A673 (cell line): ENCODE data around the gene CDC42EP3. TPM values are rescaled to one million over a fixed set of nuclear protein-coding genes. Genes with fewer than 3 reads are reported as not detected.

Source experiments
- BruUV-seq: library from RNA; stranded (reverse); fragments of 400-500 nt; replicated peaks from 2 replicates; lab custom pipeline; 2021; lab: Mats Ljungman, UMichigan
- CTCF ChIA-PET: fragments of 300-600 bp; sonication (Branson Sonifier 250); formaldehyde crosslinking; loops from one replicate; lab custom pipeline; 2022; ENCODE audit warnings: antibody characterized with exemption; lab: Charles Lee
- POLR2A ChIA-PET: fragments of 300-600 bp; sonication (Branson Sonifier 250); formaldehyde crosslinking; loops from one replicate; lab custom pipeline; 2022; ENCODE audit warnings: antibody characterized with exemption; ENCODE audit not compliant: low non-redundant PET; lab: Charles Lee
- DNase-seq: peaks from one replicate; pipeline ENCODE4 v3.0.0-alpha.2; 2015; ENCODE audit warnings: low spot score
- H3K27ac ChIP-seq: fragments of 200-600 bp; sonication (generic); 2 replicates; pipeline ENCODE4 v1.5.1; 2016; ENCODE audit warnings: mixed run types, low read depth, mild to moderate bottlenecking, mixed read lengths, antibody characterized with exemption, low read length; ENCODE audit not compliant: poor library complexity, severe bottlenecking
- H3K27me3 ChIP-seq: fragments of 200-600 bp; sonication (generic); replicated peaks from 2 replicates; pipeline ENCODE4 v1.6.1; 2017; ENCODE audit warnings: mixed run types, low read depth, mild to moderate bottlenecking, mixed read lengths, antibody characterized with exemption, low read length; ENCODE audit not compliant: insufficient read depth, poor library complexity
- H3K36me3 ChIP-seq: fragments of 200-600 bp; sonication (generic); 2 replicates; pipeline ENCODE4 v1.6.1; 2016; ENCODE audit warnings: mixed run types, mild to moderate bottlenecking, mixed read lengths, antibody characterized with exemption, low read length; ENCODE audit not compliant: insufficient read depth, poor library complexity, severe bottlenecking
- H3K4me1 ChIP-seq: fragments of 200-600 bp; sonication (generic); 2 replicates; pipeline ENCODE4 v1.6.1; 2017; ENCODE audit warnings: mixed run types, mild to moderate bottlenecking, mixed read lengths, antibody characterized with exemption, low read length; ENCODE audit not compliant: insufficient read depth, poor library complexity, severe bottlenecking
- H3K4me3 ChIP-seq: fragments of 200-600 bp; sonication (generic); 2 replicates; pipeline ENCODE4 v1.5.1; 2016; ENCODE audit warnings: low read depth, mixed run types, mild to moderate bottlenecking, mixed read lengths, low read length; ENCODE audit not compliant: poor library complexity, severe bottlenecking
- H3K9me3 ChIP-seq: fragments of 200-600 bp; sonication (generic); 2 replicates; pipeline ENCODE4 v1.6.1; 2016; ENCODE audit warnings: mixed run types, low read depth, mild to moderate bottlenecking, mixed read lengths, antibody characterized with exemption, low read length; ENCODE audit not compliant: poor library complexity, severe bottlenecking
- EZH2 ChIP-seq: fragments of 200-600 bp; sonication (generic); IDR thresholded peaks from 2 replicates; pipeline ENCODE4 v1.6.1; 2017; ENCODE audit warnings: borderline replicate concordance, low read depth, mild to moderate bottlenecking, mixed read lengths, antibody characterized with exemption, low read length; ENCODE audit not compliant: poor library complexity, severe bottlenecking
- intact Hi-C: fragments of 100-400 bp; cut with micrococcal nuclease; formaldehyde crosslinking; loops from one replicate; pipeline ENCODE4 v1.10.0; 2022; ENCODE audit not compliant: unreplicated experiment
- total RNA-seq: library from RNA; stranded (reverse); gene quantifications from 2 replicates; pipeline ENCODE4 v1.2.3, GENCODE V29; 2021
- TF ChIP-seq, protein P1 (sequence below): fragments of 300-800, 200-600 bp; sonication (generic); conservative IDR thresholded peaks from 2 replicates; pipeline ENCODE4 v1.5.1; 2017; ENCODE audit warnings: low read depth, mild to moderate bottlenecking, antibody characterized with exemption, low read length, moderate library complexity, mixed read lengths

The CDC42EP3 gene
- total RNA-seq, 1 experiment from 2014 or later, result 12.2 TPM

DNA sequence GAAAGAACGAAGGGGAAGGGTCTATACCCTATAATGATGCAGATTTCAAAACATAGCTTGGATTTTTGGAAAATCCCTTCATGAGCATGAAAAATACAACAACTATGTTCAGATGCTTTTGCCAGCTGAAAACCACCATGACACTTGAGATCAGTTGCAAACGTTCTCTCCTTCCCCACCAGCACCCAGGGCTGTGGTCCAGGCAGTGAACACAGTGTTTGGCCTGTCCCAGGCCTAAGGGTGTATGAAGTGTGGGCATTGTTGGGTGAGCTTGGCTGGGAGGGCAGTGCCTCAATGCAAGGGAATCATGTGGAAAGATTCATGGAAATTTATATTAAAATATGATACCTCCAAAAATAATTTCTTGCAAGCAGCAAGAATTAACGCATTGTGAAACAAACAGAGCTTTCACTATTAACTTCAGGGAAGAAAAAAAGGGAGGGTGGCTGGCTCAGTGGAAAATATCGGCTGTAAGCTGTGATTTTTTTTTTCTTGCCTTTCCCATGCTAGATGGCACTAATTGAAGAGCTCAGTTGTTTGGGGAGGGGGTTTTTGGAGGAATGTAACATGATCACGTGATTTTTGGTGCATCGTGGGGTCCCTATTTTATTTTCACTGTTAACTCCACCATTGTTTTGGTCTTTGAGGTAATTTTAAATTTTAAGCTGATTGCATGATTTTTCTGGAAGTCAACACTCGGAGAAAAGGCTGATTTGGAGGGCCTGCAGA lies 52.0 kb downstream of the CDC42EP3 start:
- H3K4me3 ChIP-seq, result no peak overlapping the region
- no peak for TF ChIP-seq EZH2
- TF ChIP-seq, protein P1, sequence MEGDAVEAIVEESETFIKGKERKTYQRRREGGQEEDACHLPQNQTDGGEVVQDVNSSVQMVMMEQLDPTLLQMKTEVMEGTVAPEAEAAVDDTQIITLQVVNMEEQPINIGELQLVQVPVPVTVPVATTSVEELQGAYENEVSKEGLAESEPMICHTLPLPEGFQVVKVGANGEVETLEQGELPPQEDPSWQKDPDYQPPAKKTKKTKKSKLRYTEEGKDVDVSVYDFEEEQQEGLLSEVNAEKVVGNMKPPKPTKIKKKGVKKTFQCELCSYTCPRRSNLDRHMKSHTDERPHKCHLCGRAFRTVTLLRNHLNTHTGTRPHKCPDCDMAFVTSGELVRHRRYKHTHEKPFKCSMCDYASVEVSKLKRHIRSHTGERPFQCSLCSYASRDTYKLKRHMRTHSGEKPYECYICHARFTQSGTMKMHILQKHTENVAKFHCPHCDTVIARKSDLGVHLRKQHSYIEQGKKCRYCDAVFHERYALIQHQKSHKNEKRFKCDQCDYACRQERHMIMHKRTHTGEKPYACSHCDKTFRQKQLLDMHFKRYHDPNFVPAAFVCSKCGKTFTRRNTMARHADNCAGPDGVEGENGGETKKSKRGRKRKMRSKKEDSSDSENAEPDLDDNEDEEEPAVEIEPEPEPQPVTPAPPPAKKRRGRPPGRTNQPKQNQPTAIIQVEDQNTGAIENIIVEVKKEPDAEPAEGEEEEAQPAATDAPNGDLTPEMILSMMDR, result no peak
- no TSS peak for BruUV-seq
- H3K36me3 ChIP-seq, result no peaks in the 10 kb centered on the region
- no peak overlapping the region for H3K27ac ChIP-seq
- DNase-seq, result no peak
- ChIA-PET CTCF (no interaction called here), POLR2A (interaction anchor here (0.5 to 0.7 kb wide), 2 partner anchors 252 to 426 kb away, joined by 3 to 4 read pairs; no protein-coding TSS in a partner anchor)
- no peaks in the 10 kb centered on the region for H3K9me3 ChIP-seq
- no peaks in the 10 kb centered on the region for H3K4me1 ChIP-seq
- H3K27me3 ChIP-seq, result no peaks in the 10 kb centered on the region
- intact Hi-C loops, result no loop called here

DNA sequence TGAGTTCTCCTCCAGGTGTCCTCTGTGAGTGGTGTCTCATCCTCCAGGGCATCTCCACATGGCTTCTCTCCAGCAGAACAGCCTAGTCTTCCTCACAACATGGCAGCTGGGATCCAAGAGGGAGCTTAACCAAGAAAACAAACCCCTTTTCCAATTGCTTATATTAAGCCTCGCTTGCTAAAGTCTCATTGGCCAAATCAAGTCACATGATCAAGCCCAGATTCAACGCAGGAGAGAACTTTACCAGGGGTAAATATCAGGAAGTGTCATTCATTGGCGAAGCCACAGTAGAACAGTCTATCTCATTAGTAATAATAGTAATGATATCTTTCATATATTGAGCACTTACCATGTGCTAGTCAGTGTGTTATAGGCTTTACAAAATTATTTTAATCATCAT lies 53.1 kb downstream of the CDC42EP3 start:
- H3K4me1 ChIP-seq, result no peaks in the 10 kb centered on the region
- intact Hi-C loops, result no loop called here
- POLR2A ChIA-PET, result no interaction called here
- H3K27ac ChIP-seq, result no peak overlapping the region
- H3K27me3 ChIP-seq, result no peaks in the 10 kb centered on the region
- no peak overlapping the region for H3K4me3 ChIP-seq
- BruUV-seq, result no TSS peak
- DNase-seq, result no peak
- H3K9me3 ChIP-seq, result no peaks in the 10 kb centered on the region
- TF ChIP-seq, protein P1, result no peak
- no peak for TF ChIP-seq EZH2
- CTCF ChIA-PET, result no interaction called here
- no peaks in the 10 kb centered on the region for H3K36me3 ChIP-seq

DNA sequence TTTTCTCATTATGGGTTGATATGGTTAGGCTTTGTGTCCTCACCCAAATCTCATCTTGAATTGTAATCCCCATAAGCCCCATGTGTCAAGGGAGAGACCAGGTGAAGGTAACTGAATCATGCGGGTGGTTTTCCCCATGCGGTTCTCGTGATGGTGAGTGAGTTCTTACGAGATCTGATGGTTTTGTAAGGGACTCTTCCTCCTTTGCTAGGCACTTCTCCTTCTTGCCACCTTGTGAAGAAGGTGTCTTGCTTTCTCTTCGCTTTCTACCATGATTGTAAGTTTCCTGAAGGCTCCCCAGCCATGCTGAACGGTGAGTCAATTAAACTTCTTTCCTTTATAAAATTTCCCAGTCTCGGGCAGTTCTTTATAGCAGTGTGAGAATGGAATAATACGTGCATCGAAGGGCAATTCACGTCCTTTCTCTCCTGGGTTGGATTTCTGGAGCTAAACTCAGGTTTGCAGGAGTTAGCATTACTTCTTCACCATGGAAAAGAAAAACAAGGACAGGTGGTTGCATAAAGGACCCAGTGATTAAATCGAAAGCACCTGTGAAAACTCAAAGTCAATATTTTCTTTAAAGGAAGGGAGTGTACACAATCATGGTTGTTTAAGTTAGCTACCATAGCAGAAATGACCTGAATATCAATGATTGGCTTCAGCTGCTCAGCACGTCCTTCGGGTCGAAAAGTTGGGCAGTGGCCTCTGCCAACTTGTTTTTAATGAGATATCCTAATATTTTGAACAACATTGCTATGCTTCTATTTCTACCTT lies 54.1 kb downstream of the CDC42EP3 start:
- no TSS peak for BruUV-seq
- TF ChIP-seq, protein P1, result no peak
- no peak for TF ChIP-seq EZH2
- intact Hi-C loops, result no loop called here
- no peak for DNase-seq
- CTCF ChIA-PET, result no interaction called here
- no peaks in the 10 kb centered on the region for H3K9me3 ChIP-seq
- H3K4me3 ChIP-seq, result no peak overlapping the region
- H3K27me3 ChIP-seq, result no peaks in the 10 kb centered on the region
- POLR2A ChIA-PET, result no interaction called here
- no peaks in the 10 kb centered on the region for H3K4me1 ChIP-seq
- no peaks in the 10 kb centered on the region for H3K36me3 ChIP-seq
- no peak overlapping the region for H3K27ac ChIP-seq
